ENCODE results near the gene FAM162A. TPM values are rescaled to one million over a fixed set of nuclear protein-coding genes. Genes with fewer than 3 reads are reported as not detected.
"Not testable (repeated sequence)": the region's sequence is repeated elsewhere in the genome, so short reads cannot be mapped to it uniquely, and the experiment has no call there.

FAM162A gene
- total RNA-seq, 1 donor from 2014 or later = 14.3 TPM

GRCh38 chr3:122427857-122428471, 44.0 kb downstream of the FAM162A start:
- no peak overlapping the region for H3K4me3 ChIP-seq (ENCODE audit: low read depth, low read length)
- DNase-seq (ENCODE audit: low read depth) = no peak
- no peaks in the 10 kb centered on the region for H3K27me3 ChIP-seq (ENCODE audit: control insufficient read depth, insufficient read depth, low read length)
- peaks cover 3% of the 10 kb centered on the region for H3K36me3 ChIP-seq (ENCODE audit: control insufficient read depth, insufficient read depth, low read length)
- TF ChIP-seq, protein P1, sequence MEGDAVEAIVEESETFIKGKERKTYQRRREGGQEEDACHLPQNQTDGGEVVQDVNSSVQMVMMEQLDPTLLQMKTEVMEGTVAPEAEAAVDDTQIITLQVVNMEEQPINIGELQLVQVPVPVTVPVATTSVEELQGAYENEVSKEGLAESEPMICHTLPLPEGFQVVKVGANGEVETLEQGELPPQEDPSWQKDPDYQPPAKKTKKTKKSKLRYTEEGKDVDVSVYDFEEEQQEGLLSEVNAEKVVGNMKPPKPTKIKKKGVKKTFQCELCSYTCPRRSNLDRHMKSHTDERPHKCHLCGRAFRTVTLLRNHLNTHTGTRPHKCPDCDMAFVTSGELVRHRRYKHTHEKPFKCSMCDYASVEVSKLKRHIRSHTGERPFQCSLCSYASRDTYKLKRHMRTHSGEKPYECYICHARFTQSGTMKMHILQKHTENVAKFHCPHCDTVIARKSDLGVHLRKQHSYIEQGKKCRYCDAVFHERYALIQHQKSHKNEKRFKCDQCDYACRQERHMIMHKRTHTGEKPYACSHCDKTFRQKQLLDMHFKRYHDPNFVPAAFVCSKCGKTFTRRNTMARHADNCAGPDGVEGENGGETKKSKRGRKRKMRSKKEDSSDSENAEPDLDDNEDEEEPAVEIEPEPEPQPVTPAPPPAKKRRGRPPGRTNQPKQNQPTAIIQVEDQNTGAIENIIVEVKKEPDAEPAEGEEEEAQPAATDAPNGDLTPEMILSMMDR (IDR thresholded peaks at IDR 0.05; ENCODE audit: insufficient read depth, low read length, poor library complexity, severe bottlenecking) = no peak

- H3K27me3 ChIP-seq (ENCODE audit: control insufficient read depth, insufficient read depth, low read length) = no peaks in the 10 kb centered on the region
- TF ChIP-seq, protein P1 (IDR thresholded peaks at IDR 0.05; ENCODE audit: insufficient read depth, low read length, poor library complexity, severe bottlenecking) = no peak
- no peak overlapping the region for H3K4me3 ChIP-seq (ENCODE audit: low read depth, low read length)
- peaks cover 3% of the 10 kb centered on the region for H3K36me3 ChIP-seq (ENCODE audit: control insufficient read depth, insufficient read depth, low read length)
- DNase-seq (ENCODE audit: low read depth) = no peak
Measured at GRCh38 chr3:122430371-122430770, 46.4 kb downstream of the FAM162A start.

GRCh38 chr3:122435950-122436349, 52.0 kb downstream of the FAM162A start:
- H3K36me3 ChIP-seq (ENCODE audit: control insufficient read depth, insufficient read depth, low read length) = no peaks in the 10 kb centered on the region
- H3K27me3 ChIP-seq (ENCODE audit: control insufficient read depth, insufficient read depth, low read length) = no peaks in the 10 kb centered on the region
- TF ChIP-seq, protein P1 (IDR thresholded peaks at IDR 0.05; ENCODE audit: insufficient read depth, low read length, poor library complexity, severe bottlenecking) = no peak
- H3K4me3 ChIP-seq (ENCODE audit: low read depth, low read length) = no peak overlapping the region
- DNase-seq (ENCODE audit: low read depth) = no peak

DNA sequence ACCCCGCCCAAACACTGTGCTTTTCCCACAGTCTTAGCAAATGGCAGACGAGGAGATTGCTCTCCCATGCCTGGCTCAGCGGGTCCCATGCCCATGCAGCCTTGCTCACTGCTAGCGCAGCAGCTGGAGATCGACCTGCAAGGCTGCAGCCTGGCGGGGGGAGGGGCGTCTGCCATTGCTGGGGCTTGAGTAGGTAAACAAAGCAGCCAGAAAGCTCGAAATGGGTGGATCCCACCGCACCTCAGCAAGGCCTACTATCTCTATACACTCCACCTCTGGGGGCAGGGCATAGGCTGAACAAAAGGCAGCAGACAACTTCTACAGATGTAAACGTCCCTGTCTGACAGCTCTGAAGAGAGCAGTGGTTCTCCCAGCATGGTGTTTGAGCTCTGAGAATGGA, 59.1 kb downstream of the FAM162A start:
- DNase-seq (ENCODE audit: low read depth) = no peak
- Histone ChIP-seq H3K36me3 (ENCODE audit: control insufficient read depth, insufficient read depth, low read length) (no peaks in the 10 kb centered on the region), H3K4me3 (ENCODE audit: low read depth, low read length) (no peak overlapping the region), H3K27me3 (ENCODE audit: control insufficient read depth, insufficient read depth, low read length) (no peaks in the 10 kb centered on the region)
- TF ChIP-seq, protein P1 (IDR thresholded peaks at IDR 0.05; ENCODE audit: insufficient read depth, low read length, poor library complexity, severe bottlenecking) = no peak

- DNase-seq (ENCODE audit: low read depth); H3K36me3 ChIP-seq (ENCODE audit: control insufficient read depth, insufficient read depth, low read length): not testable (repeated sequence)
Measured at GRCh38 chr3:122443762-122444490, 59.9 kb downstream of the FAM162A start.

GRCh38 chr3:122444491-122444887, 60.5 kb downstream of the FAM162A start:
- not testable (repeated sequence) for H3K4me3 ChIP-seq (ENCODE audit: low read depth, low read length); H3K27me3 ChIP-seq (ENCODE audit: control insufficient read depth, insufficient read depth, low read length); DNase-seq (ENCODE audit: low read depth); H3K36me3 ChIP-seq (ENCODE audit: control insufficient read depth, insufficient read depth, low read length)

More at GRCh38 chr3:122443762-122444490, 59.9 kb downstream of the FAM162A start:
- H3K27me3 ChIP-seq (ENCODE audit: control insufficient read depth, insufficient read depth, low read length); H3K4me3 ChIP-seq (ENCODE audit: low read depth, low read length): not testable (repeated sequence)

GRCh38 chr3:122448218-122448617, 64.2 kb downstream of the FAM162A start:
- H3K4me3 ChIP-seq (ENCODE audit: low read depth, low read length); H3K36me3 ChIP-seq (ENCODE audit: control insufficient read depth, insufficient read depth, low read length): not testable (repeated sequence)

More at GRCh38 chr3:122448218-122448617, 64.2 kb downstream of the FAM162A start:
- H3K27me3 ChIP-seq (ENCODE audit: control insufficient read depth, insufficient read depth, low read length); DNase-seq (ENCODE audit: low read depth): not testable (repeated sequence)
